Urinary bladder (tissue), 4 donors: ENCODE measurements around the gene JCAD. TPM values are rescaled to one million over a fixed set of nuclear protein-coding genes. Genes with fewer than 3 reads are reported as not detected.

ENCODE experiments used
- DNase-seq: peaks from one replicate; pipeline ENCODE4 v3.0.0-alpha.2; 2015; ENCODE audit errors: extremely low spot score
- H3K27ac ChIP-seq: one replicate; pipeline ENCODE4 v1.5.1; 2013; ENCODE audit warnings: low read depth, mild to moderate bottlenecking, moderate library complexity
- H3K36me3 ChIP-seq: one replicate; pipeline ENCODE4 v1.6.1; 2013; ENCODE audit warnings: mild to moderate bottlenecking, moderate library complexity; ENCODE audit not compliant: insufficient read depth
- H3K4me1 ChIP-seq: one replicate; pipeline ENCODE4 v1.6.1; 2013; ENCODE audit warnings: mild to moderate bottlenecking, moderate library complexity; ENCODE audit not compliant: insufficient read depth
- H3K4me3 ChIP-seq: one replicate; pipeline ENCODE4 v1.5.1; 2013; ENCODE audit warnings: low read depth, low read length
- WGBS: extraction: QIAGEN DNeasy Blood & Tissue Kit; methylation state at CpG from one replicate; pipeline ENCODE4 v1.1.7; 2013; 5-methylcytosine and 5-hydroxymethylcytosine counted together
- polyA plus RNA-seq: library from polyadenylated mRNA; stranded (reverse); fragments of 200-250 nt; gene quantifications from one replicate; pipeline ENCODE4 v1.2.3, GENCODE V29; 2013
- total RNA-seq: library from RNA; depleted of rRNA; stranded (reverse); fragments of >200 nt; gene quantifications from one replicate; pipeline ENCODE4 v1.2.3, GENCODE V29; 2014
- donor health status: healthy with polysubstance abuse.
- donor health status: healthy.

JCAD gene
- total and polyA plus RNA-seq, 2 donors = 35.2 to 52.0 TPM

DNA sequence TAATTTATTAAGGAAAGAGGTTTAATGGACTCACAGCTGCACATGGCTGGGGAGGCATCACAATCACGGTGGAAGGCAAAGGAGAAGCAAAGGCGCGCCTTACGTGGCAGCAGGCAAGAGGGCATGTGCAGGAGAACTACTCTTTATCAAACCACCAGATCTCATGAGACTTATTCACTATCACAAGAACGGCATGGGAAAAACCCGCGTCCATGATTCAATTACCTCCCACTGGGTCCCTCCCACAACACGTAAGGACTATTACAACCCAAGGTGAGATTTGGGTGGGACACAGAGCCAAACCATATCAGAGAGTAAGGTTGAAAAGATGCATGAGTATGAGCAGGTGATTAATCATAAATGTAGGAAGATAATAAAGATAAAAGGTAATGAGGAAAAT, 3.2 kb upstream of the JCAD start:
- H3K36me3 ChIP-seq = no peaks in the 10 kb centered on the region
- H3K4me1 ChIP-seq = no peaks in the 10 kb centered on the region
- H3K27ac ChIP-seq = no peak overlapping the region
- no peak overlapping the region for H3K4me3 ChIP-seq
- DNase-seq = no peak
- WGBS = 83% methylated on average over 8 of the region's 8 CpGs

DNA sequence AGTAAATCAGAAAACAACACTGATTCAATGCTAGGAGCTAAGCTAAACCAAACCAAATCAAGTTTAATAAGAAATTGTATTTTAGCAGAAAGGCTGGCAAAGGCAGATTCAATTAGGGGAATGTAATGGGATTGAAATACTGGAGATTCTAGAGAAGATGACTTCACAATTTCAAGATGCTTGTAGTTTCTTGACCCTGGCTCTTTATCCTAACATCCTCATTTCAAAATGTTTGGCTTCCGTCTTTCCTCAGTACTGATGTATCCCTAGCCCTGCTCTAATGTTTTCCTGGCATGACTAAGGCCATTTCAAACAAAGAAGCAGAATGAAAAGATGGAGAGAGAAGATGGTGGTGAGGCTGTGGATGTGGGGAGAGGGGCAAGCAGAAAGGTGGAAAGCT, 2.7 kb upstream of the JCAD start:
- WGBS = 76% methylated on average over 1 of the region's 1 CpG
- DNase-seq = no peak
- Histone ChIP-seq H3K4me1 (no peaks in the 10 kb centered on the region), H3K27ac (no peak overlapping the region), H3K4me3 (no peak overlapping the region), H3K36me3 (no peaks in the 10 kb centered on the region)

DNA sequence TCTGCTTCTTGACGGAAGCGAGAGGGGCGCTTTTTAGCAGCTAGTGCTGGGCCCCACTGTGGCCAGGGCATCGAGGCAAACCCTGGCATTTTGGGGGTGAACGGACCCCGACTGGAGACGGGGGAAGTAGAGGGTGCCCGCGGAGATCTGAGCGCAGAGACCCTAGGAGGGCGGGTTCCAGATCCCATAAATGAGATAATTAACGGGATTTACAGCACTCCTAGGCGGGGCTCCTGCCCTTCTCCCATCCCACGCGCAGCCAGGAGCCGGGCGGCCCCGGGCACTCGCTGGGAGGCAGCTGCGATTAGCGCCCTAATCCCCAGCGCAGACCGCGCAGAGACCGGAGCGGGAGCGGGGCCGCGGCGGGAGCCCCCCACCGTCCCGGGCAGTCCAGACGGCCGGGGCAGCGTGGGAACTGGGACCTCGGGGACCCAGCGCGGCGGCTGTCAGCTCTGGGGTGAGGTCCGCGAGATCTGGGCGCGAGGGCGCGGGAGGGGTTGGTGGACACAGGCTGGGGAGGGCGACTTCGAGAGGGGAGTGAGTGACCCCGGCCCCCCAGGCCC, 735 bp downstream of the JCAD start:
- 3% methylated on average over 48 of the region's 48 CpGs for WGBS
- H3K27ac ChIP-seq = peak overlapping the region; percentile 54
- DNase-seq = no peak
- H3K36me3 ChIP-seq = no peaks in the 10 kb centered on the region
- H3K4me1 ChIP-seq = no peaks in the 10 kb centered on the region
- peak overlapping the region; percentile 97 for H3K4me3 ChIP-seq

DNA sequence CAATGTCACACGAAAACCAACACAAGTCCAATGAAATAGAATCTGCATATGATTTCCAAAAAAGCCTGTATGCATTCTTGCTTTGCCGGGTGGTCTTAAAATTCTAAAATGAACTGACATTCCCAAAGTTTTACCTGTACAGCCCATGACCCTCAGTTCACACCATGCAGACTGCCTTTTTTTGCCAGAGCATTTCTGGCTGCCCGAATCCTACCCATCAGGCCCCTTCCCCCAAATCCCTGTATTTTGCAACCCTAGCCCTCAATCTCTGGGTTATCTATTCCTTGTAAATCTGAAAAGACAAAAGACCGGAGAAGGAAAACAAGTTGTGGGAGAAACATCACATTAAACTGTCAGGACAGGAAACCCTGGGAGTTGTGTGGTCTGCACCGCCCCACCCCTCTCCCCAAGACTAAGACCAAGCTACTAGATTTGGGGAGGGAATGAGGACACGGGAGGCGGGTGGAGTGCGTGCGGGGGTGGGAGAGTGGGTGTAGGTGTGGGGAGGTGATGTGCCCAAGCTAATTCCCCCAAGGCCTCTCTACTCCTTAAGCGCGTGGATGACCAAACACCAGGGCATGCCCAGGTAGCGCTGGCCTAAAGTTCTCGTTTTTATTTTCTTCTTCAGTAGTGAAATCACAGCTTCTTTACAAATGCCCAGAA, 1.4 kb downstream of the JCAD start:
- no peak overlapping the region for H3K27ac ChIP-seq
- no peaks in the 10 kb centered on the region for H3K4me1 ChIP-seq
- peak overlapping the region; percentile 97 for H3K4me3 ChIP-seq
- 41% methylated on average over 13 of the region's 13 CpGs for whole genome bisulfite sequencing
- DNase-seq = no peak
- no peaks in the 10 kb centered on the region for H3K36me3 ChIP-seq

DNA sequence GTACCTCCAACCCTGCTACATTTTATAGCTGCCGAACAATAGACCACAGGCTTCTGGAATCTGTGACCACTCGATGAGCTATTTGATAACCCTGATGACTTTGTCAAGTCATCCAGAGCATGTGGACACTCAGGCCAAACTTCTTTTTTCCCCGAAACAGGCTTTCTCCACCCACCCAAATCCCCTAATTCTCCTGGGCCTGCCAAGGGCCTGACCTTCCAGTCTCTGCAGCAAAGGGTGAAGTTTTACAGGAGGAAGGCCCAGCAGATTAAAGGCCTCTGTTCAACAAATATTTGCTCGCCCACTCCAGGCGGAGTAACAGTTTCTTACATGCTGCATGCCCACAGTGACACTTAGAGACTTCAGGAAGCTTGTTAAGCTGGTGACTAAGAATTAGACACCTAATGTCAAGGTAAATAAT, 2.0 kb downstream of the JCAD start:
- no peak for DNase-seq
- H3K27ac ChIP-seq = no peak overlapping the region
- no peaks in the 10 kb centered on the region for H3K4me1 ChIP-seq
- 41% methylated on average over 5 of the region's 5 CpGs for WGBS
- H3K36me3 ChIP-seq = no peaks in the 10 kb centered on the region
- H3K4me3 ChIP-seq = no peak overlapping the region

DNA sequence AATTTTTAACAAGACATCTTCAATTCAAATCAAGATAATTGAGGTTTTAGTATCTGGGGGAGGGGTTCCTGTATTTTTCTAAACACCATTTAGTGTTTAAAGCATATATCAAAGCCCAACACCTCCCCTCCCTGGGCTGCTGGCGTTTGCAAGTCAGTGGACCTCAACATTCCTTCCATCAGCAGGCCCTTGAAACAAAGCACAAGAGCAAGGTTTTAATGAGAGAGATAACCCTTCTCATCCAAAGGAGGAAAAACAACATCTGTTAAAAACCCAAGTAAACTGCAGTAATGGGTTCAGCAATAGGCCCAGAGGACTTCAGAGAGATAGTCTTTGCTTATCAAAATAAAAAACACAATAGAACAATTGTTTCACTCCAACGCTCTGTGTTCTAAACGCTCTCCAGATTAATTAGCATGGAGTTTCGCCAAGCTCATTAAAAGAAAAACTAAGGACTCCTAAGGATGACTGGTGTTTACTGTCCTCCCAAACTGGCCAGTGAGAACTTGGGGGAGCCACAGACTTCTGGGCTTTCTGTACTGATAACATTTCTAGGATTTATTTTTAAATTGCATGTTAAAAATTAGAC, 2.5 kb downstream of the JCAD start:
- H3K4me1 ChIP-seq = no peaks in the 10 kb centered on the region
- H3K36me3 ChIP-seq = no peaks in the 10 kb centered on the region
- WGBS = 54% methylated on average over 4 of the region's 4 CpGs

DNA sequence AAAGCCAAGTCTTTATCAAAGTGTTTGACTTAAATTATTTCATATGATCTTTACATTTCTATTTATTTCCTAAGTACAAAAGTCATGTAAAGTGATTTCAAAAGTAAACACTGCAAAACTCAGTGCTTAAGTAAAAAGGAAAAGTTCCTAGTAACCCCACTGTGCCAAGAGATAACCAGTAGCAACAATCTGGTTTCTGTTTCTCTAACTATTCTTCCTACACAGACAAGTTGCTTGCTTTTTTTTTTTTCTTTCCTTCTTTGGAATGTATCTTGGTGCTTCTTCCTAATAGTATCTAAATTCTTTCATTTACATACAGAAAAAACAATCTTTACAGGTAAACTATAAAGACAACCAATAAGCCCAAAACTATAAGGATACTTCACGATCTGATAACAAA, 3.1 kb downstream of the JCAD start:
- DNase-seq = no peak
- Histone ChIP-seq H3K27ac (no peak overlapping the region), H3K4me3 (no peak overlapping the region), H3K36me3 (no peaks in the 10 kb centered on the region), H3K4me1 (no peaks in the 10 kb centered on the region)
- 58% methylated on average over 1 of the region's 1 CpG for WGBS

More for the DNA sequence above, 2.5 kb downstream of the JCAD start:
- no peak for DNase-seq
- Histone ChIP-seq H3K27ac (no peak overlapping the region), H3K4me3 (no peak overlapping the region)

DNA sequence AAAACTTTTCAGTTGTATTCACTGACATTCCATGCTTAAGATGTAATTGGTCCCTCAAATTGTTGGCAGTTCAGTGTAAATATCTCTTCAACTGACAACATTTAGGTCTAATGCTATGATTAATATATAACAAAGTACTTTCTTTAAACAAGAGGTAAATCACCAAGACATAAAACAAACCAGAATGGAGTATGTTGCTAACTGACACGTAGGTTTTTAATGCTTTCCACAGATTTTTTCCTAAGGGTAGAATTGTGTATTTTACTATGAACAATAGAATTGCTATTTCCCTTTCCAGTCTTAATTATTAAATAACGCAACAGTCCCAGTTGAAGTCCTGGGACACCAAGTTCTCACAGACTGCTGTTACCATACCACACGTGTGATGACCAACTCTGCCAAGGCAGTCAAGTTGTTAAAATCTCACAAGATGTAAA, 4.1 kb downstream of the JCAD start:
- no peak for DNase-seq
- H3K4me3 ChIP-seq = no peak overlapping the region
- no peaks in the 10 kb centered on the region for H3K4me1 ChIP-seq
- no peak overlapping the region for H3K27ac ChIP-seq
- no peaks in the 10 kb centered on the region for H3K36me3 ChIP-seq
- 41% methylated on average over 3 of the region's 3 CpGs for WGBS

DNA sequence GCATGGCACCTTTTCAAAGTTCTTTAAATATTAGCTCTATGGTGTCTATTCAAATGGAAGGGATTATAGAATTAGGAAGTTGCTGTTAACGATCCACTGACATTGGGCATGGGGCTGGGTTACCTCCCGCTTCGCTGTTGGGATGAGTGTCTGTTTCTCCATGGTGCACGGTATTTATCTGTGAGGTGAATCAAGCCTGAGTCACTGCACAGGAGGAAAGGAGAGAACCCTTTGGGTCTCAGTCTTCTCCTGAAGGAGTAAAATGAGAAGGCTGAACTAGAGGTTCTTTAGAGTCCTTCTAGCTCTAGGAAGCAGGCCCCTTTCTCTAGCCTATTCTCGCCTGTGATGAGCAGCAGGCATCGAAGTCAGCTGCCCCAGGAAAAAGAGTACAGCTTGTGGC, 7.3 kb downstream of the JCAD start:
- H3K36me3 ChIP-seq = no peaks in the 10 kb centered on the region
- no peak overlapping the region for H3K4me3 ChIP-seq
- no peaks in the 10 kb centered on the region for H3K4me1 ChIP-seq
- DNase-seq = no peak
- WGBS = 90% methylated on average over 6 of the region's 6 CpGs
- H3K27ac ChIP-seq = no peak overlapping the region

DNA sequence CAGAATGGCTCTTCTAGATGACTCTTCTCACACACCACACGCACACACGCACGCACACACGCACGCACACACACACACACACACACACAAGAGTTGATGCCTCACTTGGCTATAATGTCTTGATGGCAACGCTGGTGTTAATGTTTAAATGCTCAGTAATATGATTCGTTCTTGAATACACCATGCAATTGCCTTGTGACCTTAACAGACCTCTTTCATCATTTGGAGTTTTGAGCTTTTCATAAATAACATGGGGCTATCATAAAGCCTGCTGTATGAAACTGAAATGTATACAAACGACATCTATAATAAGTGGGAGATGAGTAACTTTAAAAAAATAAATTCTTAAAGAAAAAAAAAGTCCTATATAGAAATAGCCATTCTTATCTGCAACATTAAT, 8.2 kb downstream of the JCAD start:
- Histone ChIP-seq H3K36me3 (no peaks in the 10 kb centered on the region), H3K4me3 (no peak overlapping the region), H3K27ac (no peak overlapping the region), H3K4me1 (no peaks in the 10 kb centered on the region)
- DNase-seq = no peak
- WGBS = 71% methylated on average over 8 of the region's 8 CpGs

DNA sequence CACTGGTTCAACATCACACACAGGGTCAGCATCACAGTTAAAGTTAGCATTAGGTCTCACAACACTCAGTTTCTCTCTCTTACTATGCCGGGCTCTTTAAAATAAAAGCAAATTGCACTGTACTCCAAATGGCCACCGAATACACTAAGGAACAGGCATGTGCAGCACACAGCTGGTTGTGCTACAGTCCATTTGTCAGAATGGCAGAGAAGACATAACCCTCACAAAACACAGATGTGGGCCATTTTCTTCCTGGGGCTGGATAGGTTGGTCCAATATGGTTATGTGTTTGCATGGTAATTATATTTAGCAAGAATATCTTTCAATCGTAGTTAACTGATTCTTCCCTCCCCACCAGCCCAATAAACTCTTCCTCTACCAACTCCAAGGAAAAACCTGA, 9.0 kb downstream of the JCAD start:
- no peak overlapping the region for H3K27ac ChIP-seq

DNA sequence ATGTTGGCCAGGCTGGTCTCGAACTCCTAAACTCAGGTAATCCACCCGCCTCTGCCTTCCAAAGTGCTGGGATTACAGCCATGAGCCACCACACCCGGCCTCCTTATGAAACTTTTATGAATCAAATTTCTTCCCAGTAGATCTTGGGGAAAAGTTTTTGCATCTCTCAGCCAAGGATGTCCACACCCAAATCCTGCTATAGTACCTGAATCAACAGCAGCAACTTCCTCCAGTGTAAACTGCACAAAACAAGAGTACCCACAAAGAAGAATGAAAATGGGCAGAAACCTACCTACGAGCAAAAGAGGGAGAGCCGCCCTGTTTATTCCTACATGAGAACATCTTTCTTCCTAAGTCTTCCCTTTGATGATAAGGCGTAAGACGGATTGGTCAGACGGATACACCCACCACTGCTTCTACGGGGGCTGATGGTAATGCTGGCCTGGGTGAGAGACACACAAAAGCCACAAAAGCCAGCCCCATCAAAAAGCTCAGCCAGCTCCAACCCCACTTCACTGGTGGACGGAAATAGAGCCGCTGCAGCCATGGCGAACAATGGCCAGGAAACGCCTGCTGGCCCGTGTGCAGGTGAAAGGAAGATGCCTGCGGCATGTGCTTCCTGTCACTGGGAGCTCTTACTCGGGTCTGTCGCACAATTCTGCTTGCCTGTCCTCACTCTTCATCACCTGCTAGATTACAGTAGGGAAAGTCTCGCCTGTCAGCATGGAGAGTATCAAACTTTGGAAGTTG, 10.4 kb downstream of the JCAD start:
- Histone ChIP-seq H3K36me3 (no peaks in the 10 kb centered on the region), H3K4me3 (no peak overlapping the region), H3K4me1 (no peaks in the 10 kb centered on the region), H3K27ac (no peak overlapping the region)
- 74% methylated on average over 18 of the region's 18 CpGs for WGBS
- no peak for DNase-seq

More for the DNA sequence above, 9.0 kb downstream of the JCAD start:
- Histone ChIP-seq H3K4me1 (no peaks in the 10 kb centered on the region), H3K36me3 (no peaks in the 10 kb centered on the region), H3K4me3 (no peak overlapping the region)
- 65% methylated on average over 3 of the region's 3 CpGs for WGBS
- no peak for DNase-seq

DNA sequence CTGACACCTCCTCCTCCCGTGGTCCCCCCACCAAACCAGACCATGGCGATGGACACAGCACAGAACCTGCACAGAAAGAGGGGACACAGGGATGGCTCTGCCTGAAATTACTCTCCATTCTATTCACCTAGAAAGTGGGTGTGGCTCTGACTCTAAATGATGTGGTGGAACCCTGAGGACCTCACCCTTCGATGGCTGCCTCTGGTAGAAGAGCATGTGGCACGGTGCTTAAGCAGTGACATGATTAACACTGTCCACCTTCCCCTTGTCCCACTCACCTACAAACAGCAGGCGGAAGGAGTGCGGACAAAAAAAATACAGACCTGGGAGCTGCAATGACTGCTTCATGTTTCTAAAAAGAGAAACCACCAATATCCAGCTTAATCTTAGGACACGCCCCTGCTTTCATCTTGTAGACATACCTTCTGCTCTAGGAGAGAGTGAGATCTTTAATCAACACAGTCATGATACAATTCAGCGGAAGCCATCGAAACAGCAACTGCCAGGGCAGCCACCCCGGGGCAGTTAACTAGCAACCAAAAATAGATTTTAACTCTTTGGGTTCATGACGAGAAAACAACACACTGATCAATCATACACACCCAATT, 11.4 kb downstream of the JCAD start:
- 81% methylated on average over 11 of the region's 11 CpGs for WGBS
- no peak for DNase-seq
- no peak overlapping the region for H3K4me3 ChIP-seq
- no peak overlapping the region for H3K27ac ChIP-seq
- no peaks in the 10 kb centered on the region for H3K4me1 ChIP-seq
- no peaks in the 10 kb centered on the region for H3K36me3 ChIP-seq
